PC-3 (cell line): ENCODE data around the gene RIBC1. TPM values are rescaled to one million over a fixed set of nuclear protein-coding genes. Genes with fewer than 3 reads are reported as not detected.
A peak's percentile ranks its signal among the peaks of the same experiment; 100 is the strongest.

Source experiments
- ATAC-seq: fragments of 200-7000 bp; cut with Tn5 transposase; 2 replicates; pipeline ENCODE4 v1.9.1; 2020; ENCODE audit warnings: mild to moderate bottlenecking, moderate library complexity
- BruUV-seq: library from RNA; stranded (reverse); fragments of 400-500 nt; replicated peaks from 2 replicates; lab custom pipeline; 2021; lab: Mats Ljungman, UMichigan
- CTCF ChIA-PET: fragments of 300-600 bp; sonication (Branson Sonifier 250); formaldehyde crosslinking; loops from one replicate; lab custom pipeline; 2022; ENCODE audit warnings: antibody characterized with exemption; lab: Charles Lee
- POLR2A ChIA-PET: fragments of 300-600 bp; sonication (Branson Sonifier 250); formaldehyde crosslinking; loops from one replicate; lab custom pipeline; 2022; ENCODE audit warnings: antibody characterized with exemption; ENCODE audit not compliant: unreplicated experiment; lab: Charles Lee
- DNase-seq: peaks from one replicate; pipeline ENCODE4 v3.0.0-alpha.2; 2015
- H2AFZ ChIP-seq: fragments of 300-600 bp; sonication (generic); 2 replicates; pipeline ENCODE4 v1.6.0; 2016; ENCODE audit warnings: antibody characterized with exemption, low read length
- H3F3A ChIP-seq: fragments of 300-600 bp; sonication (generic); one replicate; pipeline ENCODE4 v1.6.0; 2017; ENCODE audit warnings: antibody characterized with exemption, low read length, control low read depth, mild to moderate bottlenecking; ENCODE audit not compliant: unreplicated experiment
- H3K27ac ChIP-seq: fragments of 300-600 bp; sonication (generic); 2 replicates; pipeline ENCODE4 v1.5.1; 2016; ENCODE audit warnings: mild to moderate bottlenecking, low read length
- H3K27me3 ChIP-seq: fragments of 300-600 bp; sonication (generic); 2 replicates; pipeline ENCODE4 v1.6.1; 2016; ENCODE audit warnings: low read length, mixed read lengths
- H3K36me3 ChIP-seq: fragments of 300-600 bp; sonication (generic); 2 replicates; pipeline ENCODE4 v1.6.1; 2016; ENCODE audit warnings: low read depth, mixed run types, low read length, mixed read lengths
- H3K4me1 ChIP-seq: fragments of 300-600 bp; sonication (generic); 2 replicates; pipeline ENCODE4 v1.5.1; 2016; ENCODE audit warnings: low read length; ENCODE audit not compliant: insufficient read depth
- H3K4me2 ChIP-seq: fragments of 300-600 bp; sonication (generic); 2 replicates; pipeline ENCODE4 v1.6.0; 2016; ENCODE audit warnings: low read length
- H3K4me3 ChIP-seq: fragments of 300-600 bp; sonication (generic); 2 replicates; pipeline ENCODE4 v1.5.1; 2016; ENCODE audit warnings: mild to moderate bottlenecking, low read length, mixed read lengths
- H3K79me2 ChIP-seq: fragments of 300-600 bp; sonication (generic); 2 replicates; pipeline ENCODE4 v1.6.1; 2017; ENCODE audit warnings: low read length, mixed read lengths
- H3K9ac ChIP-seq: fragments of 300-600 bp; sonication (generic); 2 replicates; pipeline ENCODE4 v1.6.0; 2016; ENCODE audit warnings: mild to moderate bottlenecking, low read length
- H3K9me2 ChIP-seq: fragments of 300-600 bp; sonication (generic); replicated peaks from 2 replicates; pipeline ENCODE4 v1.6.1; 2016; ENCODE audit warnings: mixed run types, low read length, mixed read lengths
- H3K9me3 ChIP-seq: fragments of 300-600 bp; sonication (generic); 2 replicates; pipeline ENCODE4 v1.6.1; 2016; ENCODE audit warnings: low read length, mixed read lengths
- H4K20me1 ChIP-seq: fragments of 300-600 bp; sonication (generic); 2 replicates; pipeline ENCODE4 v1.6.1; 2016; ENCODE audit warnings: low read length, mixed read lengths
- EZH2 ChIP-seq: fragments of 300-600 bp; sonication (generic); IDR thresholded peaks from one replicate; pipeline ENCODE4 v1.6.1; 2017; ENCODE audit warnings: antibody characterized with exemption, mild to moderate bottlenecking, low read length; ENCODE audit not compliant: unreplicated experiment
- EZH2phosphoT487 ChIP-seq: fragments of 300-600 bp; sonication (generic); IDR thresholded peaks from 2 replicates; pipeline ENCODE4 v1.6.1; 2018; ENCODE audit warnings: mild to moderate bottlenecking, antibody characterized with exemption, low read length, borderline replicate concordance
- intact Hi-C: fragments of 100-400 bp; cut with micrococcal nuclease; formaldehyde crosslinking; loops from 2 replicates; pipeline ENCODE4 v1.9.0; 2023
- microRNA-seq: library from miRNA; unstranded; fragments of <30 nt; microRNA quantifications from one replicate; pipeline ENCODE4 v1.1.0, GENCODE V29; 2020; ENCODE audit not compliant: unreplicated experiment
- total RNA-seq: library from RNA; depleted of rRNA; stranded (reverse); fragments of >200 nt; gene quantifications from 2 replicates; pipeline ENCODE4 v1.2.3, GENCODE V29; 2014; rRNA removed

The RIBC1 gene
- total RNA-seq, 1 experiment from 2014 or later, result 1.6 TPM

- no peak overlapping the region for H2AFZ ChIP-seq
- no peaks in the 10 kb centered on the region for H3K27me3 ChIP-seq
- 0 out of 2 replicates have a peak, but pooled peaks cover 5% of the 10 kb centered on the region for H3K4me1 ChIP-seq
- no peaks in the 10 kb centered on the region for H3K9me2 ChIP-seq
- no peaks in the 10 kb centered on the region for H3F3A ChIP-seq
- no peaks in the 10 kb centered on the region for H3K9me3 ChIP-seq
- TF ChIP-seq EZH2 (no peak), EZH2phosphoT487 (no peak)
- no peak overlapping the region for H3K27ac ChIP-seq
- no peaks in the 10 kb centered on the region for H3K36me3 ChIP-seq
- no peaks in the 10 kb centered on the region for H4K20me1 ChIP-seq
- no peak overlapping the region for H3K4me2 ChIP-seq
- CTCF ChIA-PET, result no interaction called here
- ATAC-seq (no peak), DNase-seq (peak; percentile 3)
- no peak overlapping the region for H3K9ac ChIP-seq
- intact Hi-C loops, result no loop called here
- H3K79me2 ChIP-seq, result no peaks in the 10 kb centered on the region
- H3K4me3 ChIP-seq, result no peak overlapping the region
- POLR2A ChIA-PET, result interaction anchor here (0.7 kb wide), 1 partner anchor 16 kb away, joined by 3 read pairs; no protein-coding TSS in a partner anchor
- no TSS peak for BruUV-seq
These were observed 56.6 kb downstream of the RIBC1 start for GRCh38 chrX:53479301-53479700.

Small RNA genes lying within 50 kb of the gene (microRNA-seq; reads per million reads assigned to microRNA genes)
- gene MIR6857, result not detected

Other genes with a start within 250 kb of the RIBC1 start
- gene KDM5C, start 197.7 kb upstream of the RIBC1 start, total RNA-seq, result 89.8 and 159 TPM in 2 replicates
- 8.5 and 19.3 TPM in 2 replicates for gene IQSEC2, start 141.3 kb upstream of the RIBC1 start, total RNA-seq
- 47.6 and 48.1 TPM in 2 replicates for gene SMC1A, start 219 bp upstream of the RIBC1 start, total RNA-seq
- 181 and 191 TPM in 2 replicates for gene HSD17B10, start 11.5 kb downstream of the RIBC1 start, total RNA-seq